HG02943 (cell line): Measurements from ENCODE around the gene DHRS2.

ENCODE experiments used
- ATAC-seq: cut with Tn5 transposase; IDR thresholded peaks from one replicate; pipeline ENCODE4 v1.9.1; 2021; ENCODE audit warnings: mild to moderate bottlenecking, low read depth, moderate library complexity; ENCODE audit not compliant: unreplicated experiment

Gene DHRS2

DNA sequence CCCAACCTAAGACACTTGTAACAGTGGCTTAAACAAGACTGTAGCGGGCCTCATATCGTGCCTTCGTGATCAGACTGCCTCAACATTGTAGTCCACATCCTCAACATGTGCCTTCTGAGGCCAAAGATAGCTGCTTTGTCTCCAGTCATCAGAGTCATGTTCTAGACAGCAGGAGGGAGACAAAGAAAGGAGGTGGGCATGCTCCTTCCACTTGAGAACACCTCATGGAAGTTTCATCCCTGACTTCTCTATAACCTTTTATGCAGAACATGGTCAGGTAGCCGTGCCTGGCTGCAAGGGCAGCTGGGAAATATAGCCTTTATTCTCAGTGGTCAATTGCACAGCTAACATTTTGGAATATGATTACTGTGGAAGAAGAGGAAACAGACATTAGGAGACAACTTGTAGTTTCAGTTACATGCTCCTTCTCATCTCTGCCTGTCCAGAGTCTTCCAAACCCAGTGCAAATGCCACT is 25.3 kb upstream of the DHRS2 start:
- no peak for ATAC-seq

DNA sequence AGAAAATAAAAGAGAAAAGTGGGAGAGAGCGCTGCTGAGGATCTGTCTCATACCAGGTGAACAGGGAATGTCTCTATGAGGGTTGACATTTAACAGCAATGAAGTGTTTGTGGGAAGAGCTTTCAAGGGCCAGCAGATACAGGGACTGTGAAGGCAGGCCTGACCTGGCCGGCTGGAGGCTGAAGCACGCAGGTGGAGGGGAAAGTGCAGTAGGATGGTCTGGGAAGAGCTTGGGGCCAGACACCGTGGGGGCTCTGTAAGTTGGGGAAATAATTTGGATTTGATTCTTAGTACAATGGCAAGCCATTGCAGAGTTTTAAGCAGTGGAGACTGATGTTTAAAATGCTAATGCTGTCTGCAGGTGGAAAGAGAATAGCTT is 23.8 kb upstream of the DHRS2 start:
- ATAC-seq: no peak

DNA sequence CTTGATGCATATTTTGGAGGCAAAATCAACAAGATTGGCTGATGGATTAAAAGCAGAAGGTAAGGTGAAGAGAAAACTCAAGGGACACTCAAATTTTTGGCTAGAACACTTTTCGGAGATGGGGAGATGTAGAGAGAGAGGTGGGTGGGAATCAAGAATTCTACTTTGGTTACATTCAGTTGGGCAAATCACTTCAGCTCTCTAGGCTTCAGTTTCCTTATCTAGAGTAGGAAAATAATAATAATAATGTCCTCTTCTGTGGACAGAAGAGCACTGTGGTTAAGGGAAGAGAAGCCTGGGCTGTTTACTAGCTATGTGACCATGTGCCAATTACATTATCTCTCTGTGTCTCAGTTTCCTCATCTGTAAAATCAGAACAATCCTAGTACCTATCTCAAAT is 23.4 kb upstream of the DHRS2 start:
- ATAC-seq: no peak

DNA sequence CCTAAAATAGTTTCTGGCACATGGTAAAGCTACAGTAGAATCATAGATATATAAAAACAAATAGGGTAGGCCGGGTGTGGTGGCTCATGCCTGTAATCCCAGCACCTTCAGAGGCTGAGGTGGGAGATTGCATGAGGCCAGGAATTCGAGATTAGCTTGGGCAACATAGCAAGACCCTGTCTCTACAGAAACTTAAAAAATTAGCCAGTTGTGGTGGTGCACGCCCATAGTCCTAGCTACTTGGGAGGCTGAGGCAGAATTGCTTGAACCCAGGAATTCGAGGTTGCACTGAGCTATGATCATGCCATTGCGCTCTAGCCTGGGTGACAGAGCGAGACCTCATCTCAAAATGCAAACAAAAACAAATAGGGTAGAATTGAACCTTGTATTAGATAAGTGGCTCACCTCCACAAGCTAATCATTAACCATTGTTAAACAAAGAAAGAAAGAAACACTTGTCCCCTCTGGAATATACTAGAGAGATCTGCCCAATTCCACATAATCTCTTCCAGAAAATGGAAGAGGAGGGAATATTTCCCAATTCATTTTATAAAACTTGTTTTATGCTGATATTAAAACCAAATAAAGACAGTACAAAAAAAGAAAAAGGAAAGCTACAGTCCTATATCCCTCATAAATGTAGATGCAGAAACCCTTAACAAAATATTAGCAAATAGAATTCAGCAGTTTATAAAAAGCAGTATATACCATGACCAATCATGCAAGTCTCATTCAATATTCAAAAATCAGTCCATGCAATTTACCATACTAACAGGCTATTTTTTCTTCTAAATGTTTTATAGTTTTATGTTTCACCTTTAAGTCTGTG is 22.7 kb upstream of the DHRS2 start:
- ATAC-seq: no peak

DNA sequence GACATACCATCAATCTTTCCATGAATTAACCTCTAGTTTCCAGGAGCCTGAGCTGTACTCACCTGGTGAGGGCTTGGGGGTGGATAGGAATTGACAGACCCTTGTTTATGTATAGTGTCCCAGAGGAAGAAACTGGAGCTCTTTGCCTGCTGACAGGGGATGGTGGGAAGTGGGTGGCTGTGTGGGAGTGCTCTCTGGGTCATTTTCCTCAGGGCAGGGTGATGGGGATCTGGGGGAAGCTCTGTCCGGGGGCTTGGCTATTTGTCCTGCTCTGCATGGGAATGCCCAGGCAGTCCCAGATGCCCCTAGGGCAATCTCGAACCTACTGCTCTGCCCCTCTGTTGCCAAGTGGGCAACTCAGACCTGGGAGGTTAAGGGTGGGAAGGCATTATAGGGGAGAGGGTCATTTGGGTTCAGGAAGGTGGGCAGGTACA is 21.8 kb upstream of the DHRS2 start:
- ATAC-seq: no peak

DNA sequence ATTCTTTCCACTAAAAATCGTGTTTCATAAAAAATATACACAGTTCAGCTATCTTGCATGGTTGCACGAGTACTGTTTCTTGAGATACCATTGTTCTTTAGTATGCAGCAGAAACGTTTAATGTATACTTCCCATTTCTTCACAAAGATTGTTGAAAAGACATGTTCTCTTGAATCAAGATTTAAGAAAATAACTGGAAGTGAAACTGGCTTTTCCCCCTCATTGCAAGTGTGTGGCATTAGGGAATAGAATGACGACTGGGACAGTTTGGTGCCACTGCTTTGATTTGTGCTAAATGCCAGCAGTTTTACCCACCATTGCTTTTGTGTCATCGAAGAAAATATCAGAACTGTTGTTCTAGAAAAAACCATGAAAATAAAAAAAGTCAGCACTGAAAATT is 20.3 kb upstream of the DHRS2 start:
- ATAC-seq: no peak

- no peak for ATAC-seq
Measured at GRCh38 chr14:23617539-23617938, 18.6 kb upstream of the DHRS2 start.

GRCh38 chr14:23618415-23618988 is 17.7 kb upstream of the DHRS2 start:
- ATAC-seq: no peak

GRCh38 chr14:23620177-23620702 is 15.9 kb upstream of the DHRS2 start:
- ATAC-seq: no peak

DNA sequence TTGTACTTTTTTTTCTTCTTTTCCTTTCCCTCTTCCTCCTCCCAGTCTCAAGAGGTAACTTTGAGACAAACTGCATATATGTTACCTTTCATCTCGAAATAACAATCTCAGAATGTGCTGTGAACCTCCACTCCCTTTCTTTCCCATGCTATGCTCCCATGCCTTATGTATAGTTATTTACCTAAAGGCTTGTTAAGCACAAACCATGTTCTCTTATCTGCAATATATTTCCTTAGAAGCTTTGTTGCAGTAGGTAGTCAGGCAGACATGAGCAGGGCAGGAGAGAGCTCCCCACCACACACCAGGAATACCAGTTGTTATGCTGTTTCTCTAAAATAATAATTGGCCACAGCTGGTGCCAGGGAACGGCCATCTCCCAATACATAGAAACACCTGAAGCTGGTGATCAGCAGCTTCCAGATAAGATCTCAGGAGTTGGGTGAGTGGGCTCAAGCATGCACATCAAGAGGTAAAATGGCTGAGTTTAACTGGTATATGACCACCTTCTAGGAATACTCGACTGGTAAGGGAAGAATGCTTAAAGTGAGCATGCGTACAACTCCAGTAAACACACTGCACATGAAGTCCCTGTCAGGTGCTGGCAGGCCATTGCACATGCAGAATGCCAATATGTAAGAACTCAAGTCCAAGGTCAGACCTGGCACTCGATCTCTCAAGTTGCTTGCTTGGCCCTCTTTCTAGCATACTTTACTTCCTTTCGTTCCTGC is 14.8 kb upstream of the DHRS2 start:
- no peak for ATAC-seq

GRCh38 chr14:23621932-23622730 is 14.0 kb upstream of the DHRS2 start:
- ATAC-seq: no peak

GRCh38 chr14:23622990-23623389 is 13.2 kb upstream of the DHRS2 start:
- ATAC-seq: no peak

GRCh38 chr14:23623962-23624361 is 12.2 kb upstream of the DHRS2 start:
- ATAC-seq: no peak

DNA sequence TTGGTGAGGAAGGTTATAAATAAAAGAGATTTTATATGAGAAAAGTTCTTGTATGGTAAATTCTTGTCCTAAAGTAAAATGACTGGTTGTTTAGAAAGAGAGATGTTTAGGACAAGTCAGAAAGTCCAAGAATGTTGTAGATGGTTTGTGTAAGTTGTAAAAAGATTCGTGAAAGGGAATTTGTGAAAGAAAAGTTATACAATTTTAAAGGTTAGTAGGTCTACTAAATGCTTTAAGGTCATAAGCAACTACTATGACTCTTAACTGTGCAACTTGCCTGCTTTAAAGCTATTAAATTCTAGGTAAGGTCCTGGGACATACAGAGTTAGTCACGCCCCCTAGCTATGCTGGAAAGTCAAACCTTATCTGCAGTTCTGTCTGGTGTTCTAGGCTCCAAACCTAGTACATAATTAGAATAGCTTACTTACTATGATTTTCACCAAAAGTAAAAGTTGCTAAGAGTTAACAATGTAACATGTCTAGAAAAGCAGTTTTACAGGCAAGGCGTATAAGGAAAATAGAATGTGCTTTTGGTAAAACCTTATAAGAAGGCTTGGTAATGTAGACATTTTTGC is 11.2 kb upstream of the DHRS2 start:
- ATAC-seq: no peak

GRCh38 chr14:23626946-23627345 is 9.2 kb upstream of the DHRS2 start:
- no peak for ATAC-seq

GRCh38 chr14:23627961-23628360 is 8.2 kb upstream of the DHRS2 start:
- ATAC-seq: no peak

GRCh38 chr14:23629204-23629603 is 7.0 kb upstream of the DHRS2 start:
- no peak for ATAC-seq

DNA sequence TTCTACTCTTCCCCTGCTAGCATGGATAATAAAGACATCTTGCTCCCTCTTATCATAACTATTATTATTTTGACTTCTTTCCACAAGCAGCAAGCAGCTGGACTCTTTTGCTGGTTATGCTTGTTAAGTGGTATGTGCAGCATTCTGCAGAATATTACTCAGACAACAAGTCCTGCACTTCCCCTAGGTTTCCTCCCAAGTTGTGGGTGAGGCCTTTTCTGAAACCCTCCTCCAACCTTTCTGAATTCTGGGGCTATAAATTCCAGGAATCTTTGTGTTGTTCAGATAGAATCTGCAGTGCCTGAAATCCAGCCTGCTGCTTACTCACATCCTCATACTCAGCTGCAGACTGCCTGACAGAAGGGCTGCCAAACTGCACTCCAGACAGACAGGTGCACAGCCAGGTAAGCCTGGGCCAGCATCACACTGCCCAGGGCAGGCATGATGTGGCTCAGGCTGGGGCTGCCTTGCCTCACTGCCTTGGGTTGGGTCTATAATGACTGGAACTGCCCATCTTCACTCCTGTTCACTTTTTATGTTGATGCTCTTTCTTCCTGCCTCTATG is 6.2 kb upstream of the DHRS2 start:
- ATAC-seq: no peak

DNA sequence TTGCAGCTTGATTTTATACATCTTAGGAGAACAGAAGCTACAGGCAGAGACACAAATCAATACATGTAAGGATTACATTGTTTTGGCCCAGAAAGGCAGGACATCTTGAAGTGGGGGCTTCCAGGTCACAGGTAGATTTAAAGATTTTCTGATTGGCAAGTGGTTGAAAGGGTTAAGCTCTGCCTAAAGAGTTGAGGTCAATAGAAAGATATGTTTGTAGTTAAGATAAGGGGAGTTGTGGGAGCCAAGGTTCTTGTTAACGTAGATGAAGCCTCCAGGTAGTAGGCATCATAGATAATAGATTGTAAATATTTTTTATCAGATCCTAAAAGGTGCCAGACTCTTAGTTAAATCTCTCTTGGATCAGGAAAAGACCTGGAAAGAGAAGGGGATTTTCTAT is 5.5 kb upstream of the DHRS2 start:
- no peak for ATAC-seq

- ATAC-seq: no peak
Measured at GRCh38 chr14:23631234-23631633, 4.9 kb upstream of the DHRS2 start.
